NCI-H187 treated with DMSO at 0.1 percent for 48 hours (cell line): ENCODE data around the gene SYT6.

Experiments
- DNase-seq: peaks from one replicate; lab custom pipeline; 2025; lab: John Stamatoyannopoulos, UW

SYT6 gene

DNA sequence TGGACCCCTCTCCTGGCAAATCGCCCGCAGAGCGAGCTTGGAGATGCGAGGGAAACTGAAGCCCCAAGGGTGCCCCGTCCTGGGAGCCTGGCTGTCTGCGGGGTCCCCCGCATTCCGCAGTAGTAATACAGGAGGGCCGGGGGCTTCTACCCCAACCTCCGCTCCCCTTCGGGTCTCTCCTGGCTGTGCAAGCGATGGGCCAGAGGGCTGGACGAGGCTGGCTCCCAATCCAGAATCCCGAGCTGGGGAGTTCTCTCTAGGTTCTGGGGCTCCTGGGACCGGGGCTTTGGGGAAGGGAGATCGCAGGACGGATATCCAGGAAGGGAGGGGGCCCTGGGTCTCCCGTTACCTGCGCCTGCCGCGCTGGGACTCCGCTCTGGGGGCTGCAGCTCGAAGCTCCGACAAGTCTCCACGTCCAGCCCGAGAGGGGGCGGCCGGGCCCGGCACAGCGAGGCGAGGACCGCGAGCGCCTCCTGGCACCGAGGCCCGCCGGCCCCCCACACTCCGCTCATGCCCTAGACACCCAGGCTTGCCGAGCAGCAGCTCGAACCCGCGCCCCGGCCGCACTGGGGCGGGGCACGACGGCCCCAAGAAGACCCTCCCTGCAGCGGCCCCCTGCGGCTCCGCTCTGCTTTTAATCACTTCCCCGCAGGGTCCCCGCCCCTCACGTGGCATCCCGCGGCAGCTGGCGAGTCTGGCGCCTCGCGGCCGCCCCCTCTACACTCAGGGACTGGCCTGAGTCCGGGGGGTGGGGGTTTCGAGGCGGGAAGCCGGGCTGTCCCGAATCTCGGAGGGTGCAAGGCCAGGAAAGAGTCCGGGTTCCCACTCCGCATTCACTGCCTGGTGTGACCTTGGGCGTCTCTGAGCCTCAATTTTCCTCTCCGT is at the start of gene SYT6:
Gene SYT6, minus strand, starts transcription at position 609 of the 885 bp plus-strand sequence. Its CDS starts 97 bp downstream, at position 512.
- no peak for DNase-seq

DNA sequence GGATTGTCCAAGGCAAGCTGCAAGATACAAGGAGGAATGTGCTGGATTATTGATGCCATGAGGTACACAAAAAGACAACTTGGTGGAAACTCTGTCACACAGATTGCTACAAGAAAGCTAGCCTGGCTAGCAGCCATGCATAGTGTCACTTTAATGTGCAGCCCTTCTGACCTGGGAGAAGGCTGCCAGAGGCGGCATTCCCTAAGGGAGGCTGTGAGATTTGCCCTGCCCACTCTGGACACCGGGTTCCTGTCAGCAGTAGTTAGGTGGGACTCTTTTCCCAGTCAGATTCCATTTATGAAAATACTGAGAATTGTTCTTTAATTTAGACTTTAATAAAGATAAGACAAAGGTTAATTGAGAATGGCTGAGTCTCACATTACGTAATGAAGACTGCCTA is 47.8 kb upstream of the SYT6 start:
- DNase-seq: no peak

DNA sequence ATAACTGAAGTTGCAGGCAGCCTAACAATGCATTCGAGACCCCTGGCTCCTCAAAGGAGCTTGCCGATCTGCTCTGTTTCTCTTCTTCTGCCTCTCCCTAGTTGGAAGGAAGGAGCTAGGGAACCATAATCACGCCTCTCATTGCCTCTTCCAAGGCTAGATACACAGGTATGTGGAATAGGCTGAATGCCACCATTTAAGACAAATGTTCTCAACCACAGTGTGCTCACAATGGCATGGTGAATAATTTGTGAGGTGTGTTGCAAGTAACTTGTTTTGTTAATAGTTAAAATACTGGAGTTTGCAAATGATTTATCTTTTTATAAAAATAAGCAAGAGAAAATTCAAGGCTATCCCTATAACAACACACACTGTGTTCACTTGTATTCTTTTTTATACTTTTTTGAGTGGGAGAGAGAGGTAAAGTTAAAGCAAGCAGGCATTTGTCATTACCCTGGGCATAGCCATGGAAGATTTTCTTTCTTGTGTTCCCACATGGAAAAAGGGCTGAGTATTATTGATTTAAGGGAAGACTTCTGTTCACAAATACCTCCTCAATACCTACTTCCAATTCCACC is 45.4 kb upstream of the SYT6 start:
- no peak for DNase-seq

GRCh38 chr1:114196992-114197907 is 43.6 kb upstream of the SYT6 start:
- DNase-seq: no peak

GRCh38 chr1:114195819-114196218 is 42.1 kb upstream of the SYT6 start:
- no peak for DNase-seq

- DNase-seq: no peak
These were observed 38.7 kb upstream of the SYT6 start for GRCh38 chr1:114192328-114192727.

- no peak for DNase-seq
These were observed 35.7 kb upstream of the SYT6 start for GRCh38 chr1:114189398-114189797.

- DNase-seq: no peak
These were observed 27.7 kb upstream of the SYT6 start for GRCh38 chr1:114181356-114181755.

GRCh38 chr1:114180742-114181141 is 27.1 kb upstream of the SYT6 start:
- DNase-seq: no peak

GRCh38 chr1:114178936-114179335 is 25.3 kb upstream of the SYT6 start:
- DNase-seq: no peak

GRCh38 chr1:114177282-114177681 is 23.6 kb upstream of the SYT6 start:
- no peak for DNase-seq

DNA sequence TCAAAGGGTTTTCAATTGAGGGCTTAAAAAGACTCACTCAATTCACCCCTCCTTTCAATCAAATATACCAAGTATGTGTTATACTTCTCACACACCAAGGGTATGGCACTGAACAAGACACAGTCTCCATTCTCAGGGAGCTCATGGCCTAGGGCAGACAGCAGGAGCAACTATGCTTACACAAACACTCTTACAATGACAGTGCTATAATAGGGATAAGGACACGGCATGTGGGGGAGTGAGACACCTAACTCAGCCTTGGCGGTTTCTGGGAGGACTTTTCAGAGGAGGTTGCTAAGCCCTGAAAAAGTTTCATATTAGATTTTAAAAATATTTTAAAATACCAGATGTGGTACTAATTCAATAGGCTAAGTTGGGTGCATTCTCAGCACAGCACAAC is 22.7 kb upstream of the SYT6 start:
- DNase-seq: no peak

- peak; percentile 87 for DNase-seq
These were observed 20.0 kb upstream of the SYT6 start for GRCh38 chr1:114173680-114174079.

- no peak for DNase-seq
These were observed 15.8 kb upstream of the SYT6 start for GRCh38 chr1:114169509-114169908.

- DNase-seq: no peak
These were observed 13.6 kb upstream of the SYT6 start for GRCh38 chr1:114167226-114167625.

- DNase-seq: no peak
These were observed 11.3 kb upstream of the SYT6 start for GRCh38 chr1:114164840-114165543.

DNA sequence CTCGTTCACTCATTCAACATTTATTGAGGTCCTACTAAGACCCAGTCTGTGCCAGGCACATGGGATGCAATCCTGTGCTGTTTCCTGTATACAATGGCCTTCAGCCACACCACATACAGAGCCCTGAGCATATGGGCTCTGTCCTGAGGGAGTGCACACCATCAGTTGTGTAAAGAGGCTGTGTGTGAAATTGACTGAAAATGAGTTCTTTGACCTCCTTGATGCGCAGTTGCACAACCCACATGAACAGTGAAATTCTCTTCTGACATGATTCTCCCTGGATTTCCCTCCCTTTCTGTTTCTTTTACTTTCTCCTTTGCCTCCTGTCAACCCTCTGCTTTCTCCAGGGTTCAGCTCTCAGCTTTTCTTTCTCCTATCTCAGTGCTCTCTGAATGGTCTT is 6.3 kb upstream of the SYT6 start:
- no peak for DNase-seq

GRCh38 chr1:114157275-114157660 is 3.6 kb upstream of the SYT6 start:
- DNase-seq: no peak

DNA sequence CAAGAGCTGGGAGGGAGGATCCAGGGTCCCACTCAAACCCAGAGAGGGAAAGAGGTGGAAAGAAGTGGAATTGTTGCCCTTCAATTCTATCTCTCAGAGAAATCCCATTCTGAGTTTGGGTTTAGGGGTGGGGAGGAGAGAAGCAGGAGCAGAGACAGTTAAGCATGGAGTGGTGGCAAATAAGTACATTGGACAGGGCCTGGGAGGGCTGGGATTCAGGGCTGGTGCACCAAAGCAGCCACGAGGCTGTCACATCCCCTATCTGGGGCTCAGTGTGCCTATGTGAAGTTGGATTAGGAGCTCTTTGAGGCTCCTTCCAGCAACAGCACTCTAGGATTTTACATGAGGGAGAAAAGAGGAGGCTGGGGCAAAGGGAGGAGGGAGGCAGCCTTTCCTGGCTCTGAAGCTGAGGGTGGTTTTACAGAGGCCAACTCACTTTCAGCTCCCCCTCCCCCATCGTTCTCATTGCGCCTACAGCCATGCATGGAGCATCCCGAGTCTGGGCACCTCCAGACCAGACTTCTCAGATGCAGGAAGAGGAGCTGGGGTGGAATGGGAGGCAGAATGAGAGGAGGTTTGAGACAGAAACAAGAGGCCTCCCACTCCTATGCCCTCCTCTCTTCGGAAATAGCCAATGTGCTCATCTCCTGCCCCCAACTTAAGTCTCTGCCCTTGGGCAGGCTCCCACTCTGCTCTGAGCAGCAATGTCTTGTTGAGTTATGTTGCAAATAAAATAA is 3.0 kb upstream of the SYT6 start:
- DNase-seq: no peak

- no peak for DNase-seq
These were observed 2.0 kb upstream of the SYT6 start for GRCh38 chr1:114155706-114156105.

DNA sequence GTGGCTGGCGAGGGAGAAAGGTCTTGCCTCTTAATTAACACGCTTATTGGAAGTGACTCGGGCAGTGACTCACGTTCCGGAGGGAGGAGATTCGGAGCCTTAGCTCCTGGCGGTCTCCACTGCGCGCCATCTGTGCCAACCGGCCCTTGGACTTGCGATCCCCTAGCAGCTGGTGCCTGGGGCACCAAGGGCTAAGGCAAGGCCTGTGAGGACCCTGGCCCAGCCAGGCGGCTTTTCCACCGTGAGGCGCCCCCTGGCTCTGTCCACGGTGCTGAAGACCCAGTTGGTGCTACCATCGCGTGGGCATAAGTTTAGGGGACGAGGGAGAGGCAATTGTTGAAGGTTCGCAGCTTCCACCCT is 1.3 kb upstream of the SYT6 start:
- no peak for DNase-seq
